ENCODE results near the gene SNAP47.

DNA sequence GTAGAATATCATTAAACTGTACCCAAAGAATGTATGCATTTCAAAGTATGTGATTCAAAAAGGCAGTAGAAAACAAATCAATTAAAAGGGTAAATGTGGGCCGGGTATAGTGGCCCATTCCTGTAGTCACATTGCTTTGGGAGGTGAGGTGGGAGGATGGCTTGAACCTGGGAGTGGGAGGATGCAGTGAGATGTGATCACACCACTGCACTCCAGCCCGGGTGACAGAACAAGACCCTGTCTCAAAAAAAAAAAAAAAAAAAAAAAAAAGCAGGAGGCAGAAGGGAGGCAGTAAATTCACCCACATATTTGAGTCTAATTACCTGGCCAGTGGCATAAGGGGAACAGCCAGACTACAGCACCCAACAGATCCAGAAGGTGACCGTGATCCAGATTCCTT is 62.4 kb downstream of the SNAP47 start:
- no peak for TF ChIP-seq EZH2 (IDR thresholded peaks at IDR 0.05; ENCODE audit: low read length)
- TF ChIP-seq, protein P1, sequence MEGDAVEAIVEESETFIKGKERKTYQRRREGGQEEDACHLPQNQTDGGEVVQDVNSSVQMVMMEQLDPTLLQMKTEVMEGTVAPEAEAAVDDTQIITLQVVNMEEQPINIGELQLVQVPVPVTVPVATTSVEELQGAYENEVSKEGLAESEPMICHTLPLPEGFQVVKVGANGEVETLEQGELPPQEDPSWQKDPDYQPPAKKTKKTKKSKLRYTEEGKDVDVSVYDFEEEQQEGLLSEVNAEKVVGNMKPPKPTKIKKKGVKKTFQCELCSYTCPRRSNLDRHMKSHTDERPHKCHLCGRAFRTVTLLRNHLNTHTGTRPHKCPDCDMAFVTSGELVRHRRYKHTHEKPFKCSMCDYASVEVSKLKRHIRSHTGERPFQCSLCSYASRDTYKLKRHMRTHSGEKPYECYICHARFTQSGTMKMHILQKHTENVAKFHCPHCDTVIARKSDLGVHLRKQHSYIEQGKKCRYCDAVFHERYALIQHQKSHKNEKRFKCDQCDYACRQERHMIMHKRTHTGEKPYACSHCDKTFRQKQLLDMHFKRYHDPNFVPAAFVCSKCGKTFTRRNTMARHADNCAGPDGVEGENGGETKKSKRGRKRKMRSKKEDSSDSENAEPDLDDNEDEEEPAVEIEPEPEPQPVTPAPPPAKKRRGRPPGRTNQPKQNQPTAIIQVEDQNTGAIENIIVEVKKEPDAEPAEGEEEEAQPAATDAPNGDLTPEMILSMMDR (optimal IDR thresholded peaks at IDR 0.05 in 1 of 3, IDR thresholded peaks at IDR 0.05 in 1 of 3, conservative IDR thresholded peaks at IDR 0.05 in 1 of 3; ENCODE audit: extremely low read depth in 1 of 3, insufficient read depth in 2 of 3, low read length in 3 of 3) = no peak
